ENCODE measurements around the gene OST4.

OST4 gene

DNA sequence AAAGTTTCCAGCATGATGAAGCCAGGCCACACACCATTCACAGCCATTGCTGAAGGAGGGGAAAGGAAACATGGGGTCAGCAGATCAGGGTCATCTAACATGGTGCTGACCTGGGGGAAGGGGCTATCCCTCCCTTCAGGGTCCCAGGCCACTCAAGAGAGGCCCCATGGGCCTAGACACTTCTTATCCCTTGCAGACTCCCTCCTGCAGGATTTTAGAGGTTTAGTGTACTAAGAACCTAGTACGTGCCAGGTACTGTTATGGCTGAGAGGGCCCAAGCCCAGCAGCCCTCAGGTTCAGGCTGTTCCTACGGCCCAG is 23.9 kb upstream of the OST4 start:
- TF ChIP-seq EGR1 (IDR thresholded peaks at IDR 0.05) (no peak), YY1 (IDR thresholded peaks at IDR 0.05; ENCODE audit: low read depth) (no peak), RAD21 (IDR thresholded peaks at IDR 0.05; ENCODE audit: low read depth) (no peak), CEBPB (IDR thresholded peaks at IDR 0.05) (no peak), ZBTB7A (IDR thresholded peaks at IDR 0.05; ENCODE audit: low read depth) (no peak), TEAD4 (IDR thresholded peaks at IDR 0.05) (no peak), TAF1 (IDR thresholded peaks at IDR 0.05; ENCODE audit: low read depth) (no peak), FOXM1 (IDR thresholded peaks at IDR 0.05; ENCODE audit: borderline replicate concordance, low read depth) (no peak)
- TF ChIP-seq, protein P1, sequence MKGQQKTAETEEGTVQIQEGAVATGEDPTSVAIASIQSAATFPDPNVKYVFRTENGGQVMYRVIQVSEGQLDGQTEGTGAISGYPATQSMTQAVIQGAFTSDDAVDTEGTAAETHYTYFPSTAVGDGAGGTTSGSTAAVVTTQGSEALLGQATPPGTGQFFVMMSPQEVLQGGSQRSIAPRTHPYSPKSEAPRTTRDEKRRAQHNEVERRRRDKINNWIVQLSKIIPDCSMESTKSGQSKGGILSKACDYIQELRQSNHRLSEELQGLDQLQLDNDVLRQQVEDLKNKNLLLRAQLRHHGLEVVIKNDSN (IDR thresholded peaks at IDR 0.05) = no peak

- TF ChIP-seq TEAD4 (IDR thresholded peaks at IDR 0.05) (no peak), CEBPB (IDR thresholded peaks at IDR 0.05) (no peak), FOXM1 (IDR thresholded peaks at IDR 0.05; ENCODE audit: borderline replicate concordance, low read depth) (no peak), EP300 (IDR thresholded peaks at IDR 0.05; ENCODE audit: borderline replicate concordance) (no peak), TAF1 (IDR thresholded peaks at IDR 0.05; ENCODE audit: low read depth) (no peak), RAD21 (IDR thresholded peaks at IDR 0.05; ENCODE audit: low read depth) (no peak), NFIC (IDR thresholded peaks at IDR 0.05) (no peak), EGR1 (IDR thresholded peaks at IDR 0.05) (no peak), YY1 (IDR thresholded peaks at IDR 0.05; ENCODE audit: low read depth) (no peak), CREB1 (IDR thresholded peaks at IDR 0.05; ENCODE audit: low read depth) (no peak), REST (IDR thresholded peaks at IDR 0.05; ENCODE audit: low read depth) (no peak), TCF12 (IDR thresholded peaks at IDR 0.05; ENCODE audit: low read depth) (no peak), ZBTB7A (IDR thresholded peaks at IDR 0.05; ENCODE audit: low read depth) (no peak)
- TF ChIP-seq, protein P2, sequence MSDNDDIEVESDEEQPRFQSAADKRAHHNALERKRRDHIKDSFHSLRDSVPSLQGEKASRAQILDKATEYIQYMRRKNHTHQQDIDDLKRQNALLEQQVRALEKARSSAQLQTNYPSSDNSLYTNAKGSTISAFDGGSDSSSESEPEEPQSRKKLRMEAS (IDR thresholded peaks at IDR 0.05) = no peak
- TF ChIP-seq, protein P1 (IDR thresholded peaks at IDR 0.05) = no peak
Measured at GRCh38 chr2:27094353-27094984, 23.0 kb upstream of the OST4 start.

GRCh38 chr2:27093430-27094352 is 22.2 kb upstream of the OST4 start:
- TF ChIP-seq CEBPB (IDR thresholded peaks at IDR 0.05) (no peak), NFIC (IDR thresholded peaks at IDR 0.05) (no peak), CREB1 (IDR thresholded peaks at IDR 0.05; ENCODE audit: low read depth) (no peak), ZBTB7A (IDR thresholded peaks at IDR 0.05; ENCODE audit: low read depth) (no peak), RAD21 (IDR thresholded peaks at IDR 0.05; ENCODE audit: low read depth) (no peak), TCF12 (IDR thresholded peaks at IDR 0.05; ENCODE audit: low read depth) (no peak)

- TF ChIP-seq TEAD4 (IDR thresholded peaks at IDR 0.05) (no peak), TCF12 (IDR thresholded peaks at IDR 0.05; ENCODE audit: low read depth) (no peak), TAF1 (IDR thresholded peaks at IDR 0.05; ENCODE audit: low read depth) (no peak), FOXM1 (IDR thresholded peaks at IDR 0.05; ENCODE audit: borderline replicate concordance, low read depth) (no peak), EGR1 (IDR thresholded peaks at IDR 0.05) (no peak)
- TF ChIP-seq, protein P1 (IDR thresholded peaks at IDR 0.05) = no peak
- TF ChIP-seq, protein P2 (IDR thresholded peaks at IDR 0.05) = no peak
Measured at GRCh38 chr2:27092696-27093429, 21.4 kb upstream of the OST4 start.

DNA sequence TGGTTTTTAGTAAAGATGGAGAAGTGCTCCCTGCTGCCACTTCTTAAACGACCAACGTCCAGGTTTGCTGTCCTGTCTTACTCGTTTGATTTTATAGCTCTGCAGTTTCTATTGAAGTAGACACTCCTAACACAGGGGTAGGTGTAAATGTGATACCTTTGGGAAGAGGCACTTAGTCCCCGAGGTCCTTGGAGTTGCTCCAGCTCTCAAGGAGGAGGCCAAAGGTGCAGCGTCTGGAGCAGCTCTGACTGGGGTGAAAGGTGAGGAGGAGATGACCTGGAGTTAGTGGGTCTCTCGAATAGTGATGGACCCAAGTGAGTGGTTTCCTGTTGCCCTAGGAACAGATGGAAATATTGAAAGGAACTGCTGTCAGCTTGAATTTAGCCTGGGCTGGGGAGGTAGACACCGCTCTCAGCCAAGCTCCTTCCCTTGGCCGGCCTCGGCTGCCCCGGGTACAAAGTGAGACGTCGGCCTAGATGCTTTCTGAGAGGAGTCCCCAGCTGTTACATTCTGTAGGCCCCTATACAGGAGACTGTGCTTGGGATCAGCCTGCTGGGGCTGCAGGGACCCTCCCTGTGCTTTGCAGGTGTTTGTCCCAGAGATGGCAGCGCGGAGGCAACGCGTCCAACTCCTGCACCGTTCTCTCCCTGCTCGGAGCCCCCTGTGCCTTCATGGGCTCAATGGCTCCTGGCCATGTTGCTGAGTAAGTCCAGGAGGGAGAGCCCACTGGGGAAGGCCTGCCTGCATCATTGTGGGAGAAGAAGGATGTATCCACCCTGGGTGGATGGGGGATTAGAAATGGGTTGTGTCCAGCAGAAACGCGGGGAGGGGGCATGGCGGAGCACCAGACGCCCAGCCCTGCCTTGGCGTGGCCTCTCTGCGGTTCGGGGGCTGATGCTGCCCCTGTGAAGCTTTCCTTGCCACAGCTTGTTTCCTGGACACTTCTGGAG is 20.6 kb upstream of the OST4 start:
- TF ChIP-seq TAF1 (IDR thresholded peaks at IDR 0.05; ENCODE audit: low read depth) (no peak), CREB1 (IDR thresholded peaks at IDR 0.05; ENCODE audit: low read depth) (no peak), RAD21 (IDR thresholded peaks at IDR 0.05; ENCODE audit: low read depth) (no peak), TEAD4 (IDR thresholded peaks at IDR 0.05) (no peak), NFIC (IDR thresholded peaks at IDR 0.05) (no peak), CEBPB (IDR thresholded peaks at IDR 0.05) (no peak), FOXM1 (IDR thresholded peaks at IDR 0.05; ENCODE audit: borderline replicate concordance, low read depth) (no peak), ZBTB7A (IDR thresholded peaks at IDR 0.05; ENCODE audit: low read depth) (no peak), YY1 (IDR thresholded peaks at IDR 0.05; ENCODE audit: low read depth) (no peak), EP300 (IDR thresholded peaks at IDR 0.05; ENCODE audit: borderline replicate concordance) (no peak), EGR1 (IDR thresholded peaks at IDR 0.05) (no peak)
- TF ChIP-seq, protein P2 (IDR thresholded peaks at IDR 0.05) = no peak
